CD14-positive monocyte (primary cell): ENCODE data around the gene CLDN7. TPM values are rescaled to one million over a fixed set of nuclear protein-coding genes. Genes with fewer than 3 reads are reported as not detected.
A peak's percentile ranks its signal among the peaks of the same experiment; 100 is the strongest.
"Not testable (repeated sequence)": the region's sequence is repeated elsewhere in the genome, so short reads cannot be mapped to it uniquely, and the experiment has no call there.

Source experiments
- DNase-seq, 3 donors: peaks; one replicate each; pipeline ENCODE4 v3.0.0-alpha.2; 2011 to 2022
- H2AFZ ChIP-seq: 2 replicates; pipeline ENCODE4 v1.6.0; 2012; ENCODE audit warnings: mild to moderate bottlenecking, low read depth, low read length, inconsistent platforms; ENCODE audit not compliant: insufficient read depth, poor library complexity, severe bottlenecking
- H3K27ac ChIP-seq, 2 donors: 1 replicate in 1 of 2; 2 replicates in 1 of 2; pipeline ENCODE4 v1.5.1; 2012 to 2013; ENCODE audit warnings: low read length in 2 of 2, control low read depth in 1 of 2, inconsistent platforms in 1 of 2, low read depth in 1 of 2, mild to moderate bottlenecking in 1 of 2
- H3K27me3 ChIP-seq, 2 donors: one replicate each; pipeline versions ENCODE4 v1.6.0 to v1.6.1; 2011 to 2013; ENCODE audit warnings: low read length in 2 of 2; ENCODE audit not compliant: control insufficient read depth in 2 of 2, insufficient read depth in 2 of 2
- H3K36me3 ChIP-seq, 2 donors: replicated peaks in 1 of 2; 1 replicate in 1 of 2; 2 replicates in 1 of 2; pipeline versions ENCODE4 v1.5.1 to v1.6.1; 2012 to 2013; ENCODE audit warnings: low read length in 2 of 2, control low read depth in 1 of 2, inconsistent platforms in 1 of 2, mild to moderate bottlenecking in 1 of 2; ENCODE audit not compliant: insufficient read depth in 2 of 2, control insufficient read depth in 1 of 2
- H3K4me1 ChIP-seq, 2 donors: 1 replicate in 1 of 2; 2 replicates in 1 of 2; pipeline versions ENCODE4 v1.5.1 to v1.6.1; 2012 to 2013; ENCODE audit warnings: low read length in 2 of 2, control low read depth in 1 of 2, inconsistent platforms in 1 of 2, mild to moderate bottlenecking in 1 of 2, moderate library complexity in 1 of 2; ENCODE audit not compliant: insufficient read depth in 2 of 2, control insufficient read depth in 1 of 2
- H3K4me2 ChIP-seq: replicated peaks from 2 replicates; pipeline ENCODE3; 2012; ENCODE audit warnings: low read length, moderate library complexity, mild to moderate bottlenecking; ENCODE audit not compliant: poor library complexity, severe bottlenecking; ENCODE audit errors: extremely low read depth
- H3K4me3 ChIP-seq, 3 experiments: fragments of 200-600 bp in 1 of 3; sonication (generic) in 1 of 3; replicated peaks in 1 of 3; 1 replicate in 2 of 3; 2 replicates in 1 of 3; pipeline ENCODE4 v1.5.1; 2011 to 2013; ENCODE audit warnings: low read length in 3 of 3, mild to moderate bottlenecking in 3 of 3, control low read depth in 2 of 3, low read depth in 2 of 3, inconsistent platforms in 1 of 3, moderate library complexity in 1 of 3
- H3K79me2 ChIP-seq: 2 replicates; pipeline ENCODE4 v1.6.0; 2012; ENCODE audit warnings: mild to moderate bottlenecking, control low read depth, inconsistent platforms, low read length, moderate library complexity; ENCODE audit not compliant: insufficient read depth
- H3K9ac ChIP-seq: 2 replicates; pipeline ENCODE4 v1.6.0; 2017; ENCODE audit warnings: low read length, mild to moderate bottlenecking; ENCODE audit not compliant: insufficient read depth, poor library complexity, severe bottlenecking
- H3K9me3 ChIP-seq, 2 donors: replicated peaks in 1 of 2; 1 replicate in 1 of 2; 2 replicates in 1 of 2; pipeline versions ENCODE4 v1.5.1 to v1.6.1; 2012 to 2013; ENCODE audit warnings: low read length in 2 of 2, control low read depth in 1 of 2; ENCODE audit not compliant: control insufficient read depth in 1 of 2, insufficient read depth in 1 of 2
- H4K20me1 ChIP-seq: 2 replicates; pipeline ENCODE4 v1.6.0; 2012; ENCODE audit warnings: mild to moderate bottlenecking, low read length, control low read depth, moderate library complexity; ENCODE audit not compliant: insufficient read depth
- H3K27ac Mint-ChIP-seq, 7 donors: one replicate each; pipeline ENCODE4 v1.8.0; 2020; ENCODE audit warnings: mild to moderate bottlenecking in 7 of 7, mixed read lengths in 7 of 7, moderate library complexity in 6 of 7, inconsistent platforms in 2 of 7
- H3K27me3 Mint-ChIP-seq, 3 donors: one replicate each; pipeline ENCODE4 v1.8.0; 2021 to 2022; ENCODE audit warnings: low read depth in 3 of 3, mild to moderate bottlenecking in 3 of 3, mixed read lengths in 3 of 3, moderate library complexity in 3 of 3, inconsistent platforms in 1 of 3
- H3K36me3 Mint-ChIP-seq, 2 donors: one replicate each; pipeline ENCODE4 v1.8.0; 2020; ENCODE audit warnings: mixed read lengths in 2 of 2, inconsistent platforms in 1 of 2, mild to moderate bottlenecking in 1 of 2
- H3K4me1 Mint-ChIP-seq: one replicate; pipeline ENCODE4 v1.8.0; 2020; ENCODE audit warnings: mild to moderate bottlenecking, mixed read lengths
- H3K4me3 Mint-ChIP-seq, 2 donors: one replicate each; pipeline ENCODE4 v1.8.0; 2020; ENCODE audit warnings: mild to moderate bottlenecking in 2 of 2, mixed read lengths in 2 of 2, moderate library complexity in 1 of 2
- H3K9me3 Mint-ChIP-seq, 7 donors: one replicate each; pipeline ENCODE4 v1.8.0; 2020 to 2022; ENCODE audit warnings: mixed read lengths in 7 of 7, mild to moderate bottlenecking in 6 of 7, moderate library complexity in 6 of 7, inconsistent platforms in 2 of 7
- WGBS: methylation state at CpG from one replicate; pipeline ENCODE4 v1.1.5; 2013; ENCODE audit warnings: missing lambda C conversion rate; ENCODE audit not compliant: insufficient coverage; 5-methylcytosine and 5-hydroxymethylcytosine counted together
- intact Hi-C, 2 donors: fragments of 100-400 bp; cut with micrococcal nuclease; formaldehyde crosslinking; loops; one replicate each; pipeline versions ENCODE4 v1.15.0 to v1.15.1; 2023
- polyA plus RNA-seq, 3 donors: library from polyadenylated mRNA; depleted of rRNA in 1 of 3; unstranded in 2 of 3; stranded (reverse) in 1 of 3; fragments of 300-500 nt in 2 of 3; fragments of >200 nt in 1 of 3; fragmentation: Illumina TruSeq in 2 of 3; gene quantifications; 1 replicate in 2 of 3; 2 replicates in 1 of 3; pipeline ENCODE4 v1.2.3, GENCODE V29; 2012 to 2021
- TF ChIP-seq, protein P1 (sequence below): fragments of 200-600 bp; IDR thresholded peaks from one replicate; pipeline ENCODE4 v1.8.0; 2022; ENCODE audit warnings: antibody characterized with exemption, mild to moderate bottlenecking

The CLDN7 gene
- polyA plus RNA-seq, 3 donors: 0.49 to 13.4 (median 2.1) TPM

DNA sequence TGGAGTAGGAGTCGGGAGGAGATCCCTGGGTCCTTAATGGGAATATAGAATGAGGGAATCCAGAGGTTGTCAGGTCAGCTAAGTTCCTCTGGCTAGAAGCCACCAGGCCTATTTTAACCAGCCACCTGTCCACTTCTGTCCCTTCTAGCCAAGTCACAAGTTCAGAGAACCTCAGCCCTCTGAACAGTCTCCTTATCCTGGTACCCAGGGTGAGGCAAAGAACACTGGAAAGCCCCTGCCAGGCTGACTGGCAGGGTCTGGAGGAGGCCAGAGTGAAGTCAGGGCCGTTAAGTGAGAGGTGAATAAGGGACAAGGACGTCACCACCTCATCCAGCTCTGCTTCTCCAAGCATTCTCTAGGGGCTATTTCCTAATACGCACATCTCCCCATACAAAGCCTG, 13.5 kb downstream of the CLDN7 start:
- 90% methylated on average over 2 of the region's 4 CpGs for WGBS
- peaks cover 31 to 36% of the 10 kb centered on the region in 2 donors for H3K4me1 ChIP-seq
- no peaks in the 10 kb centered on the region for H3K27me3 ChIP-seq
- no peak overlapping the region for H3K4me3 ChIP-seq
- peaks cover 28 to 30% of the 10 kb centered on the region in 2 donors for H3K36me3 ChIP-seq
- Mint-ChIP-seq H3K27me3 (no peaks in the 10 kb centered on the region), H3K27ac (peak overlapping the region in 3 of 7 donors; percentile 4 to 95 (median 46)), H3K4me1 (peaks cover 35% of the 10 kb centered on the region), H3K9me3 (no peaks in the 10 kb centered on the region), H3K36me3 (peaks cover 26 to 40% of the 10 kb centered on the region in 2 donors), H3K4me3 (no peak overlapping the region)
- peak overlapping the region in 1 of 2 donors; percentile 9 for H3K27ac ChIP-seq
- intact Hi-C loops: no loop called here
- peaks cover 75% of the 10 kb centered on the region for H3K79me2 ChIP-seq
- no peak overlapping the region for H3K9ac ChIP-seq
- H3K9me3 ChIP-seq: no peaks in the 10 kb centered on the region
- DNase-seq: no peak
- H2AFZ ChIP-seq: no peak overlapping the region
- peaks cover 5% of the 10 kb centered on the region for H4K20me1 ChIP-seq
- H3K4me2 ChIP-seq: no peak overlapping the region
- TF ChIP-seq, protein P1, sequence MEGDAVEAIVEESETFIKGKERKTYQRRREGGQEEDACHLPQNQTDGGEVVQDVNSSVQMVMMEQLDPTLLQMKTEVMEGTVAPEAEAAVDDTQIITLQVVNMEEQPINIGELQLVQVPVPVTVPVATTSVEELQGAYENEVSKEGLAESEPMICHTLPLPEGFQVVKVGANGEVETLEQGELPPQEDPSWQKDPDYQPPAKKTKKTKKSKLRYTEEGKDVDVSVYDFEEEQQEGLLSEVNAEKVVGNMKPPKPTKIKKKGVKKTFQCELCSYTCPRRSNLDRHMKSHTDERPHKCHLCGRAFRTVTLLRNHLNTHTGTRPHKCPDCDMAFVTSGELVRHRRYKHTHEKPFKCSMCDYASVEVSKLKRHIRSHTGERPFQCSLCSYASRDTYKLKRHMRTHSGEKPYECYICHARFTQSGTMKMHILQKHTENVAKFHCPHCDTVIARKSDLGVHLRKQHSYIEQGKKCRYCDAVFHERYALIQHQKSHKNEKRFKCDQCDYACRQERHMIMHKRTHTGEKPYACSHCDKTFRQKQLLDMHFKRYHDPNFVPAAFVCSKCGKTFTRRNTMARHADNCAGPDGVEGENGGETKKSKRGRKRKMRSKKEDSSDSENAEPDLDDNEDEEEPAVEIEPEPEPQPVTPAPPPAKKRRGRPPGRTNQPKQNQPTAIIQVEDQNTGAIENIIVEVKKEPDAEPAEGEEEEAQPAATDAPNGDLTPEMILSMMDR: no peak

DNA sequence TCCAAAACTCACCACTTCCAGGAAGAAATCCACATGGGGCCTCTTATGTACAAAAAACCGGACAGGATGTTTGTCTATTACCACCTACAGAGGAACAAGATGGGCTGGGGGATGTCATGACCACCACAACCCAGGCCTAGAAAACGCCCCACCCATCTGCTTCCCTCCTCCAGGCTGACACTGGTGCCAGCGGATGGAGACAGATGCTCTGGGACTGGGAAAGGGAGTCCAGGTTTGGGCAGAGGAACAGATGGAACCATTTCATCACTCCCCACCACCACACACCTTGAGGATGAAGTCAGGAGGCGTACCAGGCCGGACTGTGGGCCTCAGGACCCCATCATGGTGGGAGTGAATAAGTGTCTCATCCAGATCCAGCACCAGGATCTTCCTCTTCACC, 15.5 kb downstream of the CLDN7 start:
- Histone ChIP-seq H3K4me1 (peaks cover 28 to 34% of the 10 kb centered on the region in 2 donors), H3K27ac (no peak overlapping the region), H3K79me2 (peaks cover 76% of the 10 kb centered on the region), H3K36me3 (peaks cover 30% of the 10 kb centered on the region in 2 donors), H4K20me1 (peaks cover 5% of the 10 kb centered on the region), H3K27me3 (no peaks in the 10 kb centered on the region), H3K4me2 (no peak overlapping the region), H3K4me3 (no peak overlapping the region), H2AFZ (no peak overlapping the region), H3K9me3 (no peaks in the 10 kb centered on the region), H3K9ac (no peak overlapping the region)
- Mint-ChIP-seq H3K4me3 (no peak overlapping the region), H3K36me3 (peaks cover 24 to 40% of the 10 kb centered on the region in 2 donors), H3K4me1 (peaks cover 32% of the 10 kb centered on the region), H3K27ac (peak overlapping the region in 3 of 7 donors; percentile 33 to 62 (median 61)), H3K27me3 (no peaks in the 10 kb centered on the region), H3K9me3 (peaks cover 0 to 4% (median 0%) of the 10 kb centered on the region in 7 donors)
- WGBS: 100% methylated on average over 1 of the region's 5 CpGs
- no peak for DNase-seq
- intact Hi-C loops: no loop called here
- TF ChIP-seq, protein P1: no peak

DNA sequence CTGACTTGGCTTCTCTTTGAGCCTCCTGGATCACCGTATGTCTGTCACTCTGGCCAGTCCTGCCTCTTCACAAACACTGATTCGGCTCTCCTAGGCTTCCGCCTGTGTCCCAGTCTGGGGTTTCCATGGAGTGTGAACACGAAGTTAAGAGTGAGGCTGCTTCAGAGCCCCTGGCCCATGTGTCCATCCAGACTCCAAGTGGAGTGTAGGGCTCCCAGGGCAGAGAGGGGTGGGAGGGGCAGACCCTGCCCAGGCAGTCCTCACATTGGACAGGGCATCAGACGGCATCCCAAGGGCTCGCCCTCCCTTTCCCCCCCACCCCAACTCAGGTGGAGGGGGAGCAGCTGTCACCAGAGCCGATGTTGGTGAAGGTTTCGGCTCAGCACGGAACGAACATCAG, 18.4 kb downstream of the CLDN7 start:
- Histone ChIP-seq H2AFZ (peak overlapping the region; percentile 84), H3K4me1 (peaks cover 24 to 31% of the 10 kb centered on the region in 2 donors), H3K4me3 (peak overlapping the region in 1 of 3 experiments; percentile 100), H3K27ac (peak overlapping the region in 1 of 2 donors; percentile 99), H3K79me2 (peaks cover 70% of the 10 kb centered on the region), H3K36me3 (peaks cover 34% of the 10 kb centered on the region in 2 donors)
- H3K4me2 ChIP-seq, H3K4me3 Mint-ChIP-seq, H3K27me3 ChIP-seq, H3K9me3 Mint-ChIP-seq, H3K9ac ChIP-seq, H3K9me3 ChIP-seq, H3K27me3 Mint-ChIP-seq, intact Hi-C loops, H4K20me1 ChIP-seq, DNase-seq: not testable (repeated sequence)
- H3K4me1 Mint-ChIP-seq: peaks cover 29% of the 10 kb centered on the region
- 60% methylated on average over 2 of the region's 10 CpGs for WGBS
- H3K27ac Mint-ChIP-seq: peak overlapping the region; percentile 72 to 100 (median 100)
- H3K36me3 Mint-ChIP-seq: peaks cover 35 to 58% of the 10 kb centered on the region in 2 donors
